Measurements from ENCODE around the gene SF3B2.
"Not testable (repeated sequence)": the region's sequence is repeated elsewhere in the genome, so short reads cannot be mapped to it uniquely, and the experiment has no call there.

SF3B2 gene

GRCh38 chr11:66071381-66071801, 19.2 kb downstream of the SF3B2 start:
- no peaks in the 10 kb centered on the region for H3K27me3 ChIP-seq (ENCODE audit: control insufficient read depth in 5 of 5, insufficient read depth in 4 of 5, low read length in 5 of 5)
- H3K36me3 ChIP-seq (ENCODE audit: control insufficient read depth in 5 of 5, insufficient read depth in 5 of 5, low read length in 5 of 5), result peaks cover 11 to 36% (median 27%) of the 10 kb centered on the region in 5 donors
- H3K9me3 ChIP-seq (ENCODE audit: control insufficient read depth in 5 of 5, low read length in 5 of 5), result no peaks in the 10 kb centered on the region

GRCh38 chr11:66072081-66072480, 19.9 kb downstream of the SF3B2 start:
- H3K9me3 ChIP-seq (ENCODE audit: control insufficient read depth in 5 of 5, low read length in 5 of 5), result no peaks in the 10 kb centered on the region
- H3K36me3 ChIP-seq (ENCODE audit: control insufficient read depth in 5 of 5, insufficient read depth in 5 of 5, low read length in 5 of 5), result peaks cover 4 to 29% (median 23%) of the 10 kb centered on the region in 5 donors
- H3K27ac ChIP-seq (ENCODE audit: low read depth, low read length), result peak overlapping the region; percentile 88
- peaks cover 6 to 47% (median 40%) of the 10 kb centered on the region in 5 donors for H3K4me1 ChIP-seq (ENCODE audit: control insufficient read depth in 5 of 5, insufficient read depth in 5 of 5, low read length in 5 of 5)
- no peaks in the 10 kb centered on the region for H3K27me3 ChIP-seq (ENCODE audit: control insufficient read depth in 5 of 5, insufficient read depth in 4 of 5, low read length in 5 of 5)
- peak overlapping the region in 3 of 5 donors; percentile 78 to 95 (median 83) for H3K9ac ChIP-seq (ENCODE audit: low read length in 5 of 5)
- peak overlapping the region in 2 of 5 donors; percentile 71 to 77 for H3K4me3 ChIP-seq (ENCODE audit: low read depth in 1 of 5, low read length in 5 of 5)

More at GRCh38 chr11:66071381-66071801, 19.2 kb downstream of the SF3B2 start:
- Histone ChIP-seq H3K27ac (ENCODE audit: low read depth, low read length) (peak overlapping the region; percentile 88), H3K9ac (ENCODE audit: low read length in 5 of 5) (peak overlapping the region; percentile 78 to 95 (median 83)), H3K4me3 (ENCODE audit: low read depth in 1 of 5, low read length in 5 of 5) (peak overlapping the region; percentile 65 to 77 (median 73)), H3K4me1 (ENCODE audit: control insufficient read depth in 5 of 5, insufficient read depth in 5 of 5, low read length in 5 of 5) (peaks cover 6 to 52% (median 36%) of the 10 kb centered on the region in 5 donors)

- H3K9me3 ChIP-seq (ENCODE audit: control insufficient read depth in 5 of 5, low read length in 5 of 5), result no peaks in the 10 kb centered on the region
- H3K27me3 ChIP-seq (ENCODE audit: control insufficient read depth in 5 of 5, insufficient read depth in 4 of 5, low read length in 5 of 5), result no peaks in the 10 kb centered on the region
- peaks cover 0 to 25% (median 19%) of the 10 kb centered on the region in 5 donors for H3K36me3 ChIP-seq (ENCODE audit: control insufficient read depth in 5 of 5, insufficient read depth in 5 of 5, low read length in 5 of 5)
- peak overlapping the region; percentile 88 for H3K27ac ChIP-seq (ENCODE audit: low read depth, low read length)
- H3K4me1 ChIP-seq (ENCODE audit: control insufficient read depth in 5 of 5, insufficient read depth in 5 of 5, low read length in 5 of 5), result peaks cover 6 to 46% (median 40%) of the 10 kb centered on the region in 5 donors
- no peak overlapping the region for H3K9ac ChIP-seq (ENCODE audit: low read length in 5 of 5)
- H3K4me3 ChIP-seq (ENCODE audit: low read depth in 1 of 5, low read length in 5 of 5), result no peak overlapping the region
These were observed 20.4 kb downstream of the SF3B2 start for GRCh38 chr11:66072518-66072917.

- Histone ChIP-seq H3K27ac (ENCODE audit: low read depth, low read length) (no peak overlapping the region), H3K9ac (ENCODE audit: low read length in 5 of 5) (no peak overlapping the region), H3K27me3 (ENCODE audit: control insufficient read depth in 5 of 5, insufficient read depth in 4 of 5, low read length in 5 of 5) (no peaks in the 10 kb centered on the region), H3K9me3 (ENCODE audit: control insufficient read depth in 5 of 5, low read length in 5 of 5) (no peaks in the 10 kb centered on the region), H3K4me3 (ENCODE audit: low read depth in 1 of 5, low read length in 5 of 5) (no peak overlapping the region), H3K36me3 (ENCODE audit: control insufficient read depth in 5 of 5, insufficient read depth in 5 of 5, low read length in 5 of 5) (peaks cover 0 to 18% (median 12%) of the 10 kb centered on the region in 5 donors), H3K4me1 (ENCODE audit: control insufficient read depth in 5 of 5, insufficient read depth in 5 of 5, low read length in 5 of 5) (peaks cover 4 to 35% (median 30%) of the 10 kb centered on the region in 5 donors)
These were observed 21.5 kb downstream of the SF3B2 start for GRCh38 chr11:66073669-66074068.

- no peak overlapping the region for H3K4me3 ChIP-seq (ENCODE audit: low read depth in 1 of 5, low read length in 5 of 5)
- H3K9me3 ChIP-seq (ENCODE audit: control insufficient read depth in 5 of 5, low read length in 5 of 5), result no peaks in the 10 kb centered on the region
- no peak overlapping the region for H3K9ac ChIP-seq (ENCODE audit: low read length in 5 of 5)
- H3K27ac ChIP-seq (ENCODE audit: low read depth, low read length), result no peak overlapping the region
- H3K36me3 ChIP-seq (ENCODE audit: control insufficient read depth in 5 of 5, insufficient read depth in 5 of 5, low read length in 5 of 5), result peaks cover 0 to 17% (median 12%) of the 10 kb centered on the region in 5 donors
- no peaks in the 10 kb centered on the region for H3K27me3 ChIP-seq (ENCODE audit: control insufficient read depth in 5 of 5, insufficient read depth in 4 of 5, low read length in 5 of 5)
- peaks cover 4 to 28% (median 23%) of the 10 kb centered on the region in 5 donors for H3K4me1 ChIP-seq (ENCODE audit: control insufficient read depth in 5 of 5, insufficient read depth in 5 of 5, low read length in 5 of 5)
These were observed 23.1 kb downstream of the SF3B2 start for GRCh38 chr11:66075273-66075672.

GRCh38 chr11:66076561-66076960, 24.4 kb downstream of the SF3B2 start:
- no peak overlapping the region for H3K4me3 ChIP-seq (ENCODE audit: low read depth in 1 of 5, low read length in 5 of 5)
- H3K4me1 ChIP-seq (ENCODE audit: control insufficient read depth in 5 of 5, insufficient read depth in 5 of 5, low read length in 5 of 5), result peaks cover 4 to 35% (median 28%) of the 10 kb centered on the region in 5 donors
- no peaks in the 10 kb centered on the region for H3K27me3 ChIP-seq (ENCODE audit: control insufficient read depth in 5 of 5, insufficient read depth in 4 of 5, low read length in 5 of 5)
- no peak overlapping the region for H3K27ac ChIP-seq (ENCODE audit: low read depth, low read length)
- H3K9me3 ChIP-seq (ENCODE audit: control insufficient read depth in 5 of 5, low read length in 5 of 5), result no peaks in the 10 kb centered on the region
- peaks cover 0 to 17% (median 12%) of the 10 kb centered on the region in 5 donors for H3K36me3 ChIP-seq (ENCODE audit: control insufficient read depth in 5 of 5, insufficient read depth in 5 of 5, low read length in 5 of 5)
- no peak overlapping the region for H3K9ac ChIP-seq (ENCODE audit: low read length in 5 of 5)

- H3K9me3 ChIP-seq (ENCODE audit: control insufficient read depth in 5 of 5, low read length in 5 of 5), result no peaks in the 10 kb centered on the region
- H3K4me3 ChIP-seq (ENCODE audit: low read depth in 1 of 5, low read length in 5 of 5), result no peak overlapping the region
- H3K27ac ChIP-seq (ENCODE audit: low read depth, low read length), result no peak overlapping the region
- H3K36me3 ChIP-seq (ENCODE audit: control insufficient read depth in 5 of 5, insufficient read depth in 5 of 5, low read length in 5 of 5), result peaks cover 0 to 13% (median 11%) of the 10 kb centered on the region in 5 donors
- peaks cover 4 to 29% (median 25%) of the 10 kb centered on the region in 5 donors for H3K4me1 ChIP-seq (ENCODE audit: control insufficient read depth in 5 of 5, insufficient read depth in 5 of 5, low read length in 5 of 5)
- H3K27me3 ChIP-seq (ENCODE audit: control insufficient read depth in 5 of 5, insufficient read depth in 4 of 5, low read length in 5 of 5), result no peaks in the 10 kb centered on the region
- no peak overlapping the region for H3K9ac ChIP-seq (ENCODE audit: low read length in 5 of 5)
These were observed 25.8 kb downstream of the SF3B2 start for GRCh38 chr11:66077927-66078326.

GRCh38 chr11:66078949-66079348, 26.8 kb downstream of the SF3B2 start:
- Histone ChIP-seq H3K4me1 (ENCODE audit: control insufficient read depth in 5 of 5, insufficient read depth in 5 of 5, low read length in 5 of 5) (peaks cover 4 to 36% (median 34%) of the 10 kb centered on the region in 5 donors), H3K36me3 (ENCODE audit: control insufficient read depth in 5 of 5, insufficient read depth in 5 of 5, low read length in 5 of 5) (peaks cover 0 to 12% (median 11%) of the 10 kb centered on the region in 5 donors)
- H3K27me3 ChIP-seq (ENCODE audit: control insufficient read depth in 5 of 5, insufficient read depth in 4 of 5, low read length in 5 of 5); H3K9ac ChIP-seq (ENCODE audit: low read length in 5 of 5); H3K27ac ChIP-seq (ENCODE audit: low read depth, low read length); H3K9me3 ChIP-seq (ENCODE audit: control insufficient read depth in 5 of 5, low read length in 5 of 5); H3K4me3 ChIP-seq (ENCODE audit: low read depth in 1 of 5, low read length in 5 of 5): not testable (repeated sequence)

GRCh38 chr11:66080055-66080817, 28.1 kb downstream of the SF3B2 start:
- Histone ChIP-seq H3K9me3 (ENCODE audit: control insufficient read depth in 5 of 5, low read length in 5 of 5) (no peaks in the 10 kb centered on the region), H3K9ac (ENCODE audit: low read length in 5 of 5) (peak overlapping the region in 3 of 5 donors; percentile 28 to 56 (median 32)), H3K27ac (ENCODE audit: low read depth, low read length) (peak overlapping the region; percentile 67), H3K4me1 (ENCODE audit: control insufficient read depth in 5 of 5, insufficient read depth in 5 of 5, low read length in 5 of 5) (peaks cover 4 to 42% (median 40%) of the 10 kb centered on the region in 5 donors), H3K27me3 (ENCODE audit: control insufficient read depth in 5 of 5, insufficient read depth in 4 of 5, low read length in 5 of 5) (no peaks in the 10 kb centered on the region), H3K4me3 (ENCODE audit: low read depth in 1 of 5, low read length in 5 of 5) (no peak overlapping the region), H3K36me3 (ENCODE audit: control insufficient read depth in 5 of 5, insufficient read depth in 5 of 5, low read length in 5 of 5) (peaks cover 0 to 8% (median 5%) of the 10 kb centered on the region in 5 donors)

- Histone ChIP-seq H3K4me3 (ENCODE audit: low read depth in 1 of 5, low read length in 5 of 5) (peak overlapping the region in 1 of 5 donors; percentile 22), H3K27ac (ENCODE audit: low read depth, low read length) (no peak overlapping the region), H3K27me3 (ENCODE audit: control insufficient read depth in 5 of 5, insufficient read depth in 4 of 5, low read length in 5 of 5) (no peaks in the 10 kb centered on the region), H3K9me3 (ENCODE audit: control insufficient read depth in 5 of 5, low read length in 5 of 5) (no peaks in the 10 kb centered on the region), H3K9ac (ENCODE audit: low read length in 5 of 5) (peak overlapping the region in 1 of 5 donors; percentile 62), H3K4me1 (ENCODE audit: control insufficient read depth in 5 of 5, insufficient read depth in 5 of 5, low read length in 5 of 5) (peaks cover 4 to 45% (median 41%) of the 10 kb centered on the region in 5 donors), H3K36me3 (ENCODE audit: control insufficient read depth in 5 of 5, insufficient read depth in 5 of 5, low read length in 5 of 5) (peaks cover 0 to 5% (median 5%) of the 10 kb centered on the region in 5 donors)
These were observed 29.3 kb downstream of the SF3B2 start for GRCh38 chr11:66081505-66081904.
